ENCODE results near the gene IFNL4.

DNA sequence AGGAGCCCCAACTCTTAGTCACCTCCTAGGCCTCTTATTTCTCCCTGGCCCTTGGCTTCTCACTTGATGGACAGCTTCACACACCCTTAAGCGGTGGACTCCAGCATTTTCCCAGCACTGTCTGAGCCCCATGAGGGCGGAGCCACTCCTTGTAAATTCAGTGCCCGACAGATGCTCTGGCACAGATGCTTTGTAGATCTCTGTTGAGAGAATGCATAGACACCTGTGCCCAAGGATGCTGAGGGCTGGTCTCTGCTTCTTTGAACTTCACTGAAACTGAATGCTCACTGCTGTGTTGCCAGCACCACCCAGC lies 47.9 kb downstream of the IFNL4 start:
- TF ChIP-seq, protein P1, sequence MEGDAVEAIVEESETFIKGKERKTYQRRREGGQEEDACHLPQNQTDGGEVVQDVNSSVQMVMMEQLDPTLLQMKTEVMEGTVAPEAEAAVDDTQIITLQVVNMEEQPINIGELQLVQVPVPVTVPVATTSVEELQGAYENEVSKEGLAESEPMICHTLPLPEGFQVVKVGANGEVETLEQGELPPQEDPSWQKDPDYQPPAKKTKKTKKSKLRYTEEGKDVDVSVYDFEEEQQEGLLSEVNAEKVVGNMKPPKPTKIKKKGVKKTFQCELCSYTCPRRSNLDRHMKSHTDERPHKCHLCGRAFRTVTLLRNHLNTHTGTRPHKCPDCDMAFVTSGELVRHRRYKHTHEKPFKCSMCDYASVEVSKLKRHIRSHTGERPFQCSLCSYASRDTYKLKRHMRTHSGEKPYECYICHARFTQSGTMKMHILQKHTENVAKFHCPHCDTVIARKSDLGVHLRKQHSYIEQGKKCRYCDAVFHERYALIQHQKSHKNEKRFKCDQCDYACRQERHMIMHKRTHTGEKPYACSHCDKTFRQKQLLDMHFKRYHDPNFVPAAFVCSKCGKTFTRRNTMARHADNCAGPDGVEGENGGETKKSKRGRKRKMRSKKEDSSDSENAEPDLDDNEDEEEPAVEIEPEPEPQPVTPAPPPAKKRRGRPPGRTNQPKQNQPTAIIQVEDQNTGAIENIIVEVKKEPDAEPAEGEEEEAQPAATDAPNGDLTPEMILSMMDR (IDR thresholded peaks at IDR 0.05; ENCODE audit: insufficient read depth, low read length) = no peak
- no peak for TF ChIP-seq POLR2AphosphoS5 (IDR thresholded peaks at IDR 0.05; ENCODE audit: low read depth)
- TF ChIP-seq, protein P2, sequence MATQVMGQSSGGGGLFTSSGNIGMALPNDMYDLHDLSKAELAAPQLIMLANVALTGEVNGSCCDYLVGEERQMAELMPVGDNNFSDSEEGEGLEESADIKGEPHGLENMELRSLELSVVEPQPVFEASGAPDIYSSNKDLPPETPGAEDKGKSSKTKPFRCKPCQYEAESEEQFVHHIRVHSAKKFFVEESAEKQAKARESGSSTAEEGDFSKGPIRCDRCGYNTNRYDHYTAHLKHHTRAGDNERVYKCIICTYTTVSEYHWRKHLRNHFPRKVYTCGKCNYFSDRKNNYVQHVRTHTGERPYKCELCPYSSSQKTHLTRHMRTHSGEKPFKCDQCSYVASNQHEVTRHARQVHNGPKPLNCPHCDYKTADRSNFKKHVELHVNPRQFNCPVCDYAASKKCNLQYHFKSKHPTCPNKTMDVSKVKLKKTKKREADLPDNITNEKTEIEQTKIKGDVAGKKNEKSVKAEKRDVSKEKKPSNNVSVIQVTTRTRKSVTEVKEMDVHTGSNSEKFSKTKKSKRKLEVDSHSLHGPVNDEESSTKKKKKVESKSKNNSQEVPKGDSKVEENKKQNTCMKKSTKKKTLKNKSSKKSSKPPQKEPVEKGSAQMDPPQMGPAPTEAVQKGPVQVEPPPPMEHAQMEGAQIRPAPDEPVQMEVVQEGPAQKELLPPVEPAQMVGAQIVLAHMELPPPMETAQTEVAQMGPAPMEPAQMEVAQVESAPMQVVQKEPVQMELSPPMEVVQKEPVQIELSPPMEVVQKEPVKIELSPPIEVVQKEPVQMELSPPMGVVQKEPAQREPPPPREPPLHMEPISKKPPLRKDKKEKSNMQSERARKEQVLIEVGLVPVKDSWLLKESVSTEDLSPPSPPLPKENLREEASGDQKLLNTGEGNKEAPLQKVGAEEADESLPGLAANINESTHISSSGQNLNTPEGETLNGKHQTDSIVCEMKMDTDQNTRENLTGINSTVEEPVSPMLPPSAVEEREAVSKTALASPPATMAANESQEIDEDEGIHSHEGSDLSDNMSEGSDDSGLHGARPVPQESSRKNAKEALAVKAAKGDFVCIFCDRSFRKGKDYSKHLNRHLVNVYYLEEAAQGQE (IDR thresholded peaks at IDR 0.05; ENCODE audit: insufficient replicate concordance, low read depth) = no peak
- TF ChIP-seq GABPA (IDR thresholded peaks at IDR 0.05; ENCODE audit: low read depth) = no peak
- TF ChIP-seq SPI1 (IDR thresholded peaks at IDR 0.05; ENCODE audit: borderline replicate concordance, low read depth) = no peak

Data from HL-60 (cell line).